ENCODE data around the gene RIMBP2.

The RIMBP2 gene

GRCh38 chr12:130706885-130707570, 9.1 kb downstream of the RIMBP2 start:
- TF ChIP-seq CTCF (IDR thresholded peaks at IDR 0.05; ENCODE audit: low read depth, low read length, missing control alignments) = no peak
- DNase-seq (ENCODE audit: extremely low read depth, low read depth) = no peak
- H3K4me3 ChIP-seq (replicated peaks; ENCODE audit: low read depth, low read length) = no peak overlapping the region

- no peak for DNase-seq (ENCODE audit: extremely low read depth, low read depth)
- TF ChIP-seq CTCF (IDR thresholded peaks at IDR 0.05; ENCODE audit: low read depth, low read length, missing control alignments) = no peak
- no peak overlapping the region for H3K4me3 ChIP-seq (replicated peaks; ENCODE audit: low read depth, low read length)
These were observed 9.8 kb downstream of the RIMBP2 start for GRCh38 chr12:130706311-130706710.

- TF ChIP-seq CTCF (IDR thresholded peaks at IDR 0.05; ENCODE audit: low read depth, low read length, missing control alignments) = no peak
- H3K4me3 ChIP-seq (replicated peaks; ENCODE audit: low read depth, low read length) = no peak overlapping the region
- no peak for DNase-seq (ENCODE audit: extremely low read depth, low read depth)
These were observed 10.8 kb downstream of the RIMBP2 start for GRCh38 chr12:130705178-130705822.

GRCh38 chr12:130704606-130705005, 11.5 kb downstream of the RIMBP2 start:
- H3K4me3 ChIP-seq (replicated peaks; ENCODE audit: low read depth, low read length) = no peak overlapping the region
- no peak for DNase-seq (ENCODE audit: extremely low read depth, low read depth)
- no peak for TF ChIP-seq CTCF (IDR thresholded peaks at IDR 0.05; ENCODE audit: low read depth, low read length, missing control alignments)

- H3K4me3 ChIP-seq (replicated peaks; ENCODE audit: low read depth, low read length) = no peak overlapping the region
- no peak for TF ChIP-seq CTCF (IDR thresholded peaks at IDR 0.05; ENCODE audit: low read depth, low read length, missing control alignments)
- no peak for DNase-seq (ENCODE audit: extremely low read depth, low read depth)
These were observed 12.2 kb downstream of the RIMBP2 start for GRCh38 chr12:130703733-130704375.

- DNase-seq (ENCODE audit: extremely low read depth, low read depth) = no peak
- no peak overlapping the region for H3K4me3 ChIP-seq (replicated peaks; ENCODE audit: low read depth, low read length)
- no peak for TF ChIP-seq CTCF (IDR thresholded peaks at IDR 0.05; ENCODE audit: low read depth, low read length, missing control alignments)
These were observed 12.9 kb downstream of the RIMBP2 start for GRCh38 chr12:130702966-130703732.

Data from HFF-Myc (cell line).